Stimulated activated naive CD8-positive, alpha-beta T cell treated with anti-CD3 and anti-CD28 coated beads, Interleukin-15, amount 100 ng/mL, for 72 hours (primary cell): ENCODE data around the gene WFDC8.
"Not testable (repeated sequence)": the region's sequence is repeated elsewhere in the genome, so short reads cannot be mapped to it uniquely, and the experiment has no call there.

Source experiments
- ATAC-seq: fragments of 150-1000 bp; cut with Tn5 transposase; 2 replicates; pipeline ENCODE4 v1.10.0; 2021; ENCODE audit warnings: mild to moderate bottlenecking, moderate library complexity
- DNase-seq, 2 donors: peaks; one replicate each; pipeline ENCODE4 v3.0.0; 2021 to 2022
- H3K27ac Mint-ChIP-seq, 2 donors: one replicate each; pipeline ENCODE4 v1.8.0; 2022; ENCODE audit warnings: mild to moderate bottlenecking in 2 of 2, mixed read lengths in 2 of 2, moderate library complexity in 2 of 2
- H3K27me3 Mint-ChIP-seq: one replicate; pipeline ENCODE4 v1.8.0; 2022; ENCODE audit warnings: mixed read lengths
- H3K4me1 Mint-ChIP-seq: one replicate; pipeline ENCODE4 v1.8.0; 2022; ENCODE audit warnings: mild to moderate bottlenecking, mixed read lengths
- H3K4me3 Mint-ChIP-seq, 2 donors: one replicate each; pipeline ENCODE4 v1.8.0; 2022; ENCODE audit warnings: mild to moderate bottlenecking in 2 of 2, mixed read lengths in 2 of 2, moderate library complexity in 1 of 2
- H3K9me3 Mint-ChIP-seq, 2 donors: one replicate each; pipeline ENCODE4 v1.8.0; 2022; ENCODE audit warnings: mixed read lengths in 2 of 2

WFDC8 gene

GRCh38 chr20:45579184-45579583 is at the start of gene WFDC8:
TSS of gene WFDC8 (minus strand) at chr20:45579284. CDS start at chr20:45579247, 37 bp downstream.
- DNase-seq: no peak
- no peaks in the 10 kb centered on the region for H3K4me1 Mint-ChIP-seq
- no peaks in the 10 kb centered on the region for H3K9me3 Mint-ChIP-seq
- ATAC-seq: no peak
- H3K27me3 Mint-ChIP-seq: peaks cover 20% of the 10 kb centered on the region
- H3K27ac Mint-ChIP-seq: peak within 1 kb of the TSS in 1 of 2 donors; percentile 14
- H3K4me3 Mint-ChIP-seq: no peak within 1 kb of the TSS

DNA sequence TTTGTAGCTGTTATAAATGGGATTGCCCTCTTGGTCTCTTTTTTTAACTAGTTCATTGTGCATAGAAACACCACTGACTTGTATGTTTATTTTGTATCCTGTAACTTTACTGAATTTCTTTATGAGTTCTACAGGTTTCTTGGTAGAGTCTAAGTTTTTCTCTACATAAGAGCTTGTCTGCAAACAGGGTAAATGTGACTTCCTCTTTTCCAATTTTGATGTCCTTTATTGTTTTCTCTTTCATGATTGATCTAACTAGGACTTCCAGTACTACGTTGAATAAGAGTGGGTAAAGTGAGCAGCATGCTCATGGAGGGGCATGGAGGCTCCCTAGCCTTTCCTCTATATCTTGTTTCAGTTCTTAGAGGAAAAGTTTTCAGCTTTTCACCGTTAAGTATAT is 47.5 kb upstream of the WFDC8 start:
- Mint-ChIP-seq H3K4me1 (no peaks in the 10 kb centered on the region), H3K27ac (no peak overlapping the region), H3K9me3 (peaks cover 0 to 10% of the 10 kb centered on the region in 2 donors), H3K4me3 (no peak overlapping the region), H3K27me3 (peaks cover 54% of the 10 kb centered on the region)
- no peak for DNase-seq
- no peak for ATAC-seq

GRCh38 chr20:45621593-45621992 is 42.5 kb upstream of the WFDC8 start:
- ATAC-seq: no peak
- H3K9me3 Mint-ChIP-seq: peaks cover 0 to 10% of the 10 kb centered on the region in 2 donors
- no peak overlapping the region for H3K27ac Mint-ChIP-seq
- no peaks in the 10 kb centered on the region for H3K4me1 Mint-ChIP-seq
- DNase-seq: no peak
- H3K4me3 Mint-ChIP-seq: no peak overlapping the region
- peaks cover 31% of the 10 kb centered on the region for H3K27me3 Mint-ChIP-seq

GRCh38 chr20:45617591-45617990 is 38.5 kb upstream of the WFDC8 start:
- no peaks in the 10 kb centered on the region for H3K9me3 Mint-ChIP-seq
- DNase-seq (no peak), ATAC-seq (no peak)
- H3K27me3 Mint-ChIP-seq: peaks cover 36% of the 10 kb centered on the region
- H3K27ac Mint-ChIP-seq: no peak overlapping the region
- no peak overlapping the region for H3K4me3 Mint-ChIP-seq
- no peaks in the 10 kb centered on the region for H3K4me1 Mint-ChIP-seq

DNA sequence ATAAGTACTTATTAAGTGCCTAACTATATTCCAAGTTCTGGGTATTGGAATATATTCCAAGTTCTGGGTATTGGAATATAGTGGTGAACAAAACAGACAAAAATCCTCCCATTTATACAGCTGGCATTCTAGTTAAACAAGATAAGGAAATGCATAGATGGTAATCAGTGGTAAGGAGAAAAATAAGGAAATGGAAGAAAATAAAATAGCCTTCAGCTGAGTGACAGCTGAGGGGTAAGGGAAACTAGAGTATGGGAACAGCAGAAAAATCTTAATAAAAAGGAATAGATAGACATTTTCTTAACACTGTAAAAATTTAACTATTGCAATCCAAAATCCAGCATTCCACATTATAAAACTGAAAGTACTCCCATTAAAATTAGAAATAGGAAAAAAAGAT is 33.2 kb upstream of the WFDC8 start:
- H3K4me3 Mint-ChIP-seq: no peak overlapping the region
- DNase-seq: no peak
- H3K27me3 Mint-ChIP-seq: peaks cover 59% of the 10 kb centered on the region
- H3K27ac Mint-ChIP-seq: no peak overlapping the region
- peaks cover 12 to 22% of the 10 kb centered on the region in 2 donors for H3K9me3 Mint-ChIP-seq
- no peak for ATAC-seq
- H3K4me1 Mint-ChIP-seq: peaks cover 12% of the 10 kb centered on the region

GRCh38 chr20:45611054-45611453 is 32.0 kb upstream of the WFDC8 start:
- peaks cover 12% of the 10 kb centered on the region for H3K4me1 Mint-ChIP-seq
- no peak overlapping the region for H3K27ac Mint-ChIP-seq
- peak; percentile 92 for ATAC-seq
- DNase-seq: peak in 1 of 2 donors; percentile 38
- peak overlapping the region in 1 of 2 donors; percentile 2 for H3K4me3 Mint-ChIP-seq
- H3K27me3 Mint-ChIP-seq: peaks cover 60% of the 10 kb centered on the region
- H3K9me3 Mint-ChIP-seq: peaks cover 12 to 30% of the 10 kb centered on the region in 2 donors

DNA sequence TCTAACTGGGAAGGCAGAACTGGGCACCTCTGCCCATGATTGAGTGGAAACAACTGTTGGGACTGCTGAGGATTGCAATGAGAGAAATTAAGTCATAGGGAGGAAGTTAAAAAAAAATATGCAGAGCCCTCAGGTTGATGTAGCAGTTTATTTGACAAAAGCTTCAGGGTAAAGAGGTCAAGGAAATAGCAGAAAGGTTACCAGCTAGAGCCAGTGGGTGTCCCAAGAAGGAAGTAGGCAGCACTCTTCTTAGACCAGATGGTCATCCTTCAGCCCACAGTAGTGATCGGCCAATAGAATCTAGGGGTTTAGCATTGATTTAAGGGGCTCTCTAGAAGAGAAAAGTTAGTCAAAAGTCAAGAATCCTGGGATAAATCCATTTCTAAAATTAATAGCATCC is 28.7 kb upstream of the WFDC8 start:
- H3K27ac Mint-ChIP-seq: no peak overlapping the region
- peaks cover 55% of the 10 kb centered on the region for H3K27me3 Mint-ChIP-seq
- no peak overlapping the region for H3K4me3 Mint-ChIP-seq
- H3K9me3 Mint-ChIP-seq: peaks cover 18 to 45% of the 10 kb centered on the region in 2 donors
- H3K4me1 Mint-ChIP-seq: peaks cover 12% of the 10 kb centered on the region
- DNase-seq (no peak), ATAC-seq (no peak)

- Mint-ChIP-seq H3K4me1 (no peaks in the 10 kb centered on the region), H3K27me3 (peaks cover 59% of the 10 kb centered on the region), H3K27ac (no peak overlapping the region), H3K9me3 (no peaks in the 10 kb centered on the region), H3K4me3 (no peak overlapping the region)
- no peak for DNase-seq
- ATAC-seq: no peak
Observed at GRCh38 chr20:45595235-45595634, 16.2 kb upstream of the WFDC8 start.

GRCh38 chr20:45593498-45593897 is 14.4 kb upstream of the WFDC8 start:
- peaks cover 61% of the 10 kb centered on the region for H3K27me3 Mint-ChIP-seq

GRCh38 chr20:45592574-45593189 is 13.6 kb upstream of the WFDC8 start:
- peak; percentile 83 for ATAC-seq
- no peaks in the 10 kb centered on the region for H3K4me1 Mint-ChIP-seq
- peaks cover 57% of the 10 kb centered on the region for H3K27me3 Mint-ChIP-seq
- no peak overlapping the region for H3K4me3 Mint-ChIP-seq
- H3K9me3 Mint-ChIP-seq: no peaks in the 10 kb centered on the region
- H3K27ac Mint-ChIP-seq: no peak overlapping the region
- DNase-seq: peak; percentile 14 to 33

More at GRCh38 chr20:45593498-45593897, 14.4 kb upstream of the WFDC8 start:
- Mint-ChIP-seq H3K4me3 (no peak overlapping the region), H3K27ac (no peak overlapping the region), H3K4me1 (no peaks in the 10 kb centered on the region), H3K9me3 (no peaks in the 10 kb centered on the region)
- DNase-seq (no peak), ATAC-seq (no peak)

DNA sequence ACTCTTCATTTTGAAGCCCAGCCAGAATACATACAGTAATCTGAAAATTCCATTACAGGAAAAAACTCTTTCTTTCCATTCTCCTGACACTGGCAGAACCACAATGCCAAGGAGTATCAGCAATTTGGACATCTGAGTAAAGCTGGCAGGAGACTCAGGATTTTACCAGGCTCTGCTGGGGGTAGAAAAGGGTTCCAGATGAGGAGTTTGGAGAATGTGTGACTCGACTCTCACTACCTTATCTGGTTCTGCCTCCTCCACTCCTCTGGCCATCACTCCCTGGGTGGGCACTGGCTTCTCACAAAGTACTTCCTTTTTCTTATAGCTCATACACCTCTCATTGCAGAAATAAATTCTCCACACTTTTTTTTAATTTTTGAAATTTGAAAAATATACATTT is 10.6 kb upstream of the WFDC8 start:
- Mint-ChIP-seq H3K9me3 (no peaks in the 10 kb centered on the region), H3K27ac (no peak overlapping the region), H3K4me3 (no peak overlapping the region), H3K27me3 (peaks cover 44% of the 10 kb centered on the region), H3K4me1 (no peaks in the 10 kb centered on the region)
- DNase-seq: no peak
- ATAC-seq: no peak

DNA sequence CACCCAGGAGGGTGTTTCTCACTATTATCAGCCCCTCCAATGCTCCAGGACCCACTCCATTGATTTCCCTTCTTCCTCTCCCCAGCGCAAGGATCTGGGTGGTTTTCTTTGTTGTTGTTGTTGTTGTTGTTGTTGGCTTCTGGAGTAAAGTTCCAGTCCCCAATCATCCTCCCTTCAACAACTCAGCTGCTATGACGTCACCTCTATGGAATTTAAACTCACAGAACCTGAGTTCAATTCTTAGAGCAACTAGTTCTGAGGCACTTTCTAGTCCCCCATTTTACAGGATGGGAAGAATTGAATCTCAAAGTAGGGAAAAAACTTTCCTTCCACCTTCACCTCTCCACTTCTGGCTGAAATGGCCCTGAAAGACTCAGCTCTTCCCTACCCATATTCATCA is 9.7 kb upstream of the WFDC8 start:
- H3K27me3 Mint-ChIP-seq: peaks cover 35% of the 10 kb centered on the region
- H3K9me3 Mint-ChIP-seq: no peaks in the 10 kb centered on the region
- H3K4me1 Mint-ChIP-seq: no peaks in the 10 kb centered on the region
- no peak overlapping the region for H3K27ac Mint-ChIP-seq
- H3K4me3 Mint-ChIP-seq: no peak overlapping the region
- ATAC-seq (no peak), DNase-seq (no peak)

DNA sequence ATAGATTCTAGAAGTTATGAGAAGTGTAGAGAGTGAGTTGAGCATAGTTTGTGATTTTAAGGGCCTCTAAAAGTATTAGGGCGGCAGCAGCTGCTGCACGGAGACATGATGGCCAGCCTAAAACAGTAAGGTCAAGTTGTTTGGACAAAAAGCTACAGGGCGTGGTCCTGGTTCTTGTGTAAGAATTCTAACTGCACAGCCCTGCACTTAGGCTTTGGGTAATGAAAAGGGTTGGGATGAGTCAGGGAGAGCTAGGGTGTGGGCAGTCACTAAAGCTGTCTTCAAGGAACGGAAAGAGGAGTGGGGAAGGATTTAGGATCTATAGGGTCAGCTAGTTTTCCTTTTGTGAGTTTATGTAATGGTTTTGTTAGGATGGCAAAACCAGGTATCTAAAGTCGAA is 6.9 kb upstream of the WFDC8 start:
- H3K27me3 Mint-ChIP-seq: peaks cover 14% of the 10 kb centered on the region
- H3K4me1 Mint-ChIP-seq, H3K27ac Mint-ChIP-seq, H3K4me3 Mint-ChIP-seq, H3K9me3 Mint-ChIP-seq, DNase-seq, ATAC-seq: not testable (repeated sequence)

DNA sequence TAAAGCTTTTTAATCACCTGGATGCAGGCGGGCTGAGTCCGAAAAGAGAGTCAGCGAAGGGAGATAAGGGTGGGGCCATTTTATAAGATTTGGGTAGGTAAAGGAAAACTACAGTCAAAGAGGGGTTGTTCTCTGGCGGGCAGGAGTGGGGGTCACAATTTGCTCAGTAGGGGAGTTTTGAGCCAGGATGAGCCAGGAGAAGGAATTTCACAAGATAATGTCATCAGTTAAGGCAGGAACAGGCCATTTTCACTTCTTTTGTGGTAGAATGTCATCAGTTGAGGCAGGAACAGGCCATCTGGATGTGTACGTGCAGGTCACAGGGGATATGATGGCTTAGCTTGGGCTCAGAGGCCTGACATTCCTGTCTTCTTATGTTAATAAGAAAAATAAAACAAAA is 5.2 kb upstream of the WFDC8 start:
- not testable (repeated sequence) for DNase-seq, H3K4me1 Mint-ChIP-seq, H3K27ac Mint-ChIP-seq, H3K4me3 Mint-ChIP-seq, ATAC-seq, H3K9me3 Mint-ChIP-seq
- peaks cover 16% of the 10 kb centered on the region for H3K27me3 Mint-ChIP-seq

GRCh38 chr20:45583502-45583901 is 4.4 kb upstream of the WFDC8 start:
- no peaks in the 10 kb centered on the region for H3K4me1 Mint-ChIP-seq
- ATAC-seq (no peak), DNase-seq (no peak)
- H3K4me3 Mint-ChIP-seq: no peak overlapping the region
- H3K9me3 Mint-ChIP-seq: no peaks in the 10 kb centered on the region
- no peak overlapping the region for H3K27ac Mint-ChIP-seq
- peaks cover 14% of the 10 kb centered on the region for H3K27me3 Mint-ChIP-seq

DNA sequence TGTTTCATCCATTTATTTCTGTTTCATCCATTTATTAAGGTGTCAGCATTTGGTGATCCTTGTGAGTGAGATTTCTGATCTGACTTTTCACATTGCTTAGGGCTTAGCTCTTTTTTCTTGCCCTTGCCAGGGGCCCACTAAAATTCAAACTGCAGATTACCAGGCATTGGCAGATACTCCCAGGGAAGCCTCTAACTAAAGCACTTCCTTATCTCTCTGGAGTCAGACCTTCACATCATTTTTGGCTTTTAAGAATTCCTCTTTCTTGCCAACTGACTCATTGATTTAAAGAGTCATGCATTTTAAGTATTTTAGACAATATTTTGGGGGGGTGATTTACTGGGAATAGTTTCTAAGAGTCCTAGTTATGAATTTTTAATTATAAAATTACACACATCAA is 2.6 kb upstream of the WFDC8 start:
- Mint-ChIP-seq H3K27me3 (peaks cover 11% of the 10 kb centered on the region), H3K27ac (peak overlapping the region in 1 of 2 donors; percentile 4), H3K4me1 (no peaks in the 10 kb centered on the region), H3K4me3 (no peak overlapping the region), H3K9me3 (no peaks in the 10 kb centered on the region)
- no peak for ATAC-seq
- DNase-seq: no peak

GRCh38 chr20:45578231-45578630 is 853 bp downstream of the WFDC8 start:
- ATAC-seq: no peak
- H3K27ac Mint-ChIP-seq: no peak overlapping the region
- no peaks in the 10 kb centered on the region for H3K9me3 Mint-ChIP-seq

More at GRCh38 chr20:45578231-45578630, 853 bp downstream of the WFDC8 start:
- DNase-seq: no peak
- peaks cover 20% of the 10 kb centered on the region for H3K27me3 Mint-ChIP-seq
- no peaks in the 10 kb centered on the region for H3K4me1 Mint-ChIP-seq
- no peak overlapping the region for H3K4me3 Mint-ChIP-seq
